KG1 (cell line): ENCODE measurements around the gene PAX5.

ENCODE experiments used
- DNase-seq: peaks from one replicate; lab custom pipeline; 2025; lab: John Stamatoyannopoulos, UW

Gene PAX5

GRCh38 chr9:37037503-37038301 lies 3.6 kb upstream of the PAX5 start:
- DNase-seq: no peak

GRCh38 chr9:37036776-37037502 lies 2.9 kb upstream of the PAX5 start:
- no peak for DNase-seq

- no peak for DNase-seq
Observed at GRCh38 chr9:37036371-37036775, 2.3 kb upstream of the PAX5 start.

GRCh38 chr9:37035648-37036370 lies 1.7 kb upstream of the PAX5 start:
- DNase-seq: no peak

GRCh38 chr9:37034938-37035647 lies 1.0 kb upstream of the PAX5 start:
- DNase-seq: no peak

GRCh38 chr9:37034305-37034937 lies 353 bp upstream of the PAX5 start:
- peak; percentile 25 for DNase-seq

- DNase-seq: no peak
Observed at GRCh38 chr9:37033141-37033540, 927 bp downstream of the PAX5 start.

GRCh38 chr9:37032713-37033112 lies 1.4 kb downstream of the PAX5 start:
- DNase-seq: no peak

DNA sequence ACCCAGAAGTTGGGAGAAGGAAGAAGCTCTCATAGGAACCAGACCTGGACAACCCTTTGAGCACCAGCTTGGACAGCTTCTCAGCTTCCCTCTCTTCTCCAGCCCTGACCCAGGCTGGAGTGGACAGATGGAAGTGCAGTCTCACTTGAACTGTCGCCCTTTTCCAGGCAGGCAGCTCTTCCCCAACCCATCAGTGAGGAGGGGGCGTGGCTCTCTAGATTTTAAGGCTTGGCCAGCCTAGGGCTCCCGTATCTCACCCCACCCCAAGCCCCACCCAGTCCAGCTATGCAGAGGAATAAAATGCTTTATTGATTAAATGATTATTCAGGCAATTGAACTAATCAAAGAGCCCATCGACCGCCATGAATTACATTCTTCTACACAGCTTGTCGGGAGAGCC lies 2.2 kb downstream of the PAX5 start:
- no peak for DNase-seq

DNA sequence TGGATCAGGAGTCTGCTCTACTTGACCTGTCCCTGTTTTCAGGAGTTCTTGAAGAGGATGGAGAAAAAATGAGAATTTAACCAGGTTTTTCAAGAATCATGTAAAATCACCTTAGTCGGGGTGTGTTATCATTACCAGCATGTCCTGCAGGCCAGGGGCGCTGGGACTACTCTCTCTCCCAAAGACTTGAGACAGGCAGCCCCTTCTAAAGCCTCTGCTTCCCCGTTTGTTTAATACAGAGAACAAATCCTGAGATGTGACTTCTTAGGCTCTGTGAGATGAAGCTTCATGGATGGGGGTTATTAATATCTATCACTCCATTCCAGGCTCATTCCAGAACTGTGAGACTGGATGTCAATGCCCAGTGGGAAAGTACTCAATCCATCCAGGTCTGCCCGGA lies 3.0 kb downstream of the PAX5 start:
- DNase-seq: no peak

GRCh38 chr9:37030611-37030939 lies 3.5 kb downstream of the PAX5 start:
- no peak for DNase-seq

DNA sequence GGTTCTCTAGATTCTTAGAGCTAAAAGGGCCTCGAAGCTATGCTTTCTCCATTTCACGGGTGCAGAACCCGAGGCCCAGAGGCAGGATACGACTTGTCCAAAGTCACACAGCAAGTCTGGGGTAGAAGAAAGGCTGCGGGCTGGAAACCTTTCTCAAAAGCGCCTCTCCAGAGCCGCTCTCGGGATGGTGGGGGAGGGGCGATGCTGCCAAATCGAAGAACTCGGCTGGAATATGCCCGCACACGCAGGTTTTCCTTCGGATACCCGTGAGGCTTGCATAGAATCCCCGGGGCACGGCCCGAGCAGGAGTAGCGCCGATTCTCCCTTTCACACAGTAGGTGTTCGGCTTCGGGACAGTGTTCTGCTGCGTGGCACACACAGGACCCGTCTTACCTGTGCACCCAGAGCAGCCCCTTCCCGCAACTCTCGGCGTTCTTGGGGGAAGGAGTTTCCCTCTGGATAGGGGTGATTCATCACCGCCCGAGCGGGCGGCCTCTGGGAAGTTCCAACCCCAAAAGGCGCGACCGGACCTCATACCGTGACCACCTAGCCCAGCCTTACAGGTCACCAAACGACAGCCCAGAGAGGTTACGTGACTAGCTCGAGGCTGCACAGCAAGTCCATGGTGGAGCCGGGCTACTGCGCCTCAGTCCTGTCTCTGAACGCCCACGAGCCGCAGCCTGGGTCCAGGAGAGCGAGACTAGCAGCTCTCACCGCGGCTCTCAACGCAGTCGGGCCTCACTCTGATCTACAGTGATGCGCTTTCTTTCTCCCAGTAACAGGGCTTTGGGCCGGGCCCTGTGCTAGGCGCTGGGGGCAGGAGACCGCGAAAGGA lies 4.1 kb downstream of the PAX5 start:
- no peak for DNase-seq

DNA sequence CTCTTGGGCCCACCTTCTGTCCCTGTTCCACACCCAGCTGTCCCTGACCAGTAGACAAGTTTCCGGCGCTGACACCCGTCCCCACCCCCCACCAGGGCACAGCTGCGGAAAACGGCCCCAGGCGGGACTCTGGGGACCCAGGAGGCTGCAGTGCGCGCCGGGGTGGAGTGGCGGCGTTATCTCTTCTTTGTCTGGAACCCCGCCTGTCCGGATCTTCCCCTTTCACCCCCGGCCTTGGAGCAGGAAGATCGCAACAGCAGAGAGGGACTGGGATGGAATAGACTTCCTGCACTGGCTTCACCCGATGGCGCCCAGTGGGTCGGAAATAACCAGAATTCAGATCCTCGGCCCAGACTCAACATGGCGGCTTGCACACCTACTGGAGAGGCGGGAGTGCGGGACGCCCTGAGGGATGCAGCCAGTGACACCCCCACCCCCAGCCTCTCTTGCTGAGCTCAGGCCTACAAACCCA lies 4.7 kb downstream of the PAX5 start:
- no peak for DNase-seq

- DNase-seq: no peak
Observed at GRCh38 chr9:37028420-37029031, 5.5 kb downstream of the PAX5 start.

DNA sequence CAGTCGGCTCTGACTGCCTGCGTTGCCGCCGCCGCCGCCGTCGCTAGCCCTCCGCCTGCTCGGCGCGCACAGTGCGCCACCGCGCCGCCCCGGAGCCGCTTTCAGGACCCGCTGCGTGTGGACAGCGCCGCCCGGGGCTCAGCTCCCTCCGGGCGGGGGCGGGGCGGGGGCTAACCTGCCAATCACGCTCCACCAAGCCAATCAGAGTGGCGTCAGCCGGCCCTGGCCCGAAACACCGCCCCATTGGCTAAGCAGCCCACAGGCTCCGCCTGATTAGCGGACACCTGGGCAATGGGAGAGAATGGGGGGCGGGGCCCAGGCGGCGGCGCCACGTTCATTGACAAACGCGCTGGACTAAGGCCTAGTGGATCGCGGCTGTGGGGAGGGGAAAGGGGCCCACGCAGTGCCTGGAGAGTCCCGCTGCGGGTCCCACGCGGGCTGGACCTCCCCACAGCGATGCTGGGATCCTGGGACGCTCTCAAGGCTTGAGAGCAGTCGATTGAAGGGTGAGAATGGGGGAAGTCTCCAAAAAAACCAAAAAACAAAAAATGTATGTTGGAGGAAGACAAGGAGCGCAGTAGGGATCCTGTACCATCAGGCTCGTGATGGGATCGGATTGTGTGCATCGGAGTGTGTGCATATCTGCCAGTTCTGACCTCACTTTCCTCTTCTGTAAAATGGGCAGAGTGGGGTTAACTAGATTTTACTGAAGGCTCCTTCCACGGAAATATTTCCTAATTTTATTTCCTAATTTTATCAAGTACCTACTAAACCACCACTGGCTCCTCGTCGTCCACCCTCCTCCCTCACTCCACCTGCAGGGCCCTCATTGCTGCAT lies 6.3 kb downstream of the PAX5 start:
- DNase-seq: peak; percentile 40

- no peak for DNase-seq
Observed at GRCh38 chr9:37026931-37027581, 7.0 kb downstream of the PAX5 start.

- DNase-seq: no peak
Observed at GRCh38 chr9:37026113-37026930, 7.7 kb downstream of the PAX5 start.

DNA sequence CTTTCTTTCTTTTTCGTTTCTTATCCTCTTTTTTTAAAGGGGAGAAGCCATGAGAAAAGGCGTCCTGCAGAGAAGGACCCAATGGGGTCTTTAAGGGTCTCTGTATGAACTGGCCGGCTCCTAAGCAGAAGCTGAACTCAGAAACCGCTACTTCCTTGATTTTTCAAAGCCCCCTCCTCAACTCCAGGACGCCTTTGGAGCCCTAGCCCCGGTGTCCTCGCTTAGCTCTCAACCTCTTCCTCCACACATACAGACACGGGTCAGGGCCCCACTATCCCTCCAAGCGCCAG lies 8.3 kb downstream of the PAX5 start:
- DNase-seq: no peak
